Epithelial cell of esophagus (primary cell): Measurements from ENCODE around the gene LAPTM5.

Experiments used
- DNase-seq: peaks from one replicate; pipeline ENCODE4 v3.0.0; 2010; ENCODE audit warnings: low read depth
- H3K4me3 ChIP-seq: 2 replicates; pipeline ENCODE4 v1.5.1; 2011; ENCODE audit warnings: mild to moderate bottlenecking, low read length, control low read depth
- CTCF ChIP-seq: IDR thresholded peaks from 2 replicates; pipeline ENCODE4 v1.5.1; 2011; ENCODE audit warnings: low read depth, mild to moderate bottlenecking, low read length, control low read depth, inconsistent platforms; ENCODE audit not compliant: insufficient read depth; ENCODE audit errors: missing control alignments

The LAPTM5 gene

GRCh38 chr1:30714025-30714424 is 43.5 kb downstream of the LAPTM5 start:
- no peak for DNase-seq
- no peak for TF ChIP-seq CTCF
- no peak overlapping the region for H3K4me3 ChIP-seq

- no peak for DNase-seq
- no peak for TF ChIP-seq CTCF
Observed at GRCh38 chr1:30713311-30713710, 44.3 kb downstream of the LAPTM5 start.

GRCh38 chr1:30712583-30712982 is 45.0 kb downstream of the LAPTM5 start:
- H3K4me3 ChIP-seq = no peak overlapping the region
- no peak for TF ChIP-seq CTCF
- no peak for DNase-seq

More at GRCh38 chr1:30713311-30713710, 44.3 kb downstream of the LAPTM5 start:
- no peak overlapping the region for H3K4me3 ChIP-seq

- TF ChIP-seq CTCF = no peak
- DNase-seq = no peak
- H3K4me3 ChIP-seq = no peak overlapping the region
Observed at GRCh38 chr1:30710407-30710806, 47.2 kb downstream of the LAPTM5 start.

GRCh38 chr1:30708361-30708728 is 49.2 kb downstream of the LAPTM5 start:
- TF ChIP-seq CTCF = no peak
- H3K4me3 ChIP-seq = no peak overlapping the region
- DNase-seq = no peak

- peak; percentile 88 for TF ChIP-seq CTCF
- H3K4me3 ChIP-seq = no peak overlapping the region
- peak; percentile 72 for DNase-seq
Observed at GRCh38 chr1:30707412-30708360, 49.9 kb downstream of the LAPTM5 start.

- TF ChIP-seq CTCF = no peak
- no peak overlapping the region for H3K4me3 ChIP-seq
- DNase-seq = peak; percentile 39
Observed at GRCh38 chr1:30706528-30706927, 51.0 kb downstream of the LAPTM5 start.
